ENCODE data around the gene NOP58. TPM values are rescaled to one million over a fixed set of nuclear protein-coding genes. Genes with fewer than 3 reads are reported as not detected.
"Not testable (repeated sequence)": the region's sequence is repeated elsewhere in the genome, so short reads cannot be mapped to it uniquely, and the experiment has no call there.

Gene NOP58
- total RNA-seq, 1 experiment from 2014 or later: 78.4 TPM

GRCh38 chr2:202289394-202290204 is 24.0 kb downstream of the NOP58 start:
- DNase-seq: no peak

DNA sequence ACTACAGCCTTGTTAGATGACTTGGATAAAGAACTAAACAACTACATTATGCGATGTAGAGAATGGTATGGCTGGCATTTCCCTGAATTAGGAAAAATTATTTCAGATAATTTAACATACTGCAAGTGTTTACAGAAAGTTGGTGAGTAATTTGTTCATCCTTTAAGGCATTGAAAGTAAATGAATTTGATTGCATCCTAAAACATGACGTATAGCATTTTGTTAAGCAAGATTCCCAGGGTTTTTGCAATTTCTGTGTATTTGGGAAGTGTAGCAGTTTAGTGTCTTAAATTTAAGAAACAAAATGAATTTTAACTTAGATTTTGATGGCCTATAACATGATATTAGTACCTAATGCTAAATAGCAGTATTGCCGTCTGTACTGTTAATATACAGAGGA is 24.8 kb downstream of the NOP58 start:
- no peaks in the 10 kb centered on the region for H3K9me3 ChIP-seq

More at GRCh38 chr2:202289394-202290204, 24.0 kb downstream of the NOP58 start:
- Histone ChIP-seq H3K36me3 (peaks cover 89% of the 10 kb centered on the region), H3K9me3 (no peaks in the 10 kb centered on the region), H3K4me3 (no peak overlapping the region), H3K27me3 (no peaks in the 10 kb centered on the region)

DNA sequence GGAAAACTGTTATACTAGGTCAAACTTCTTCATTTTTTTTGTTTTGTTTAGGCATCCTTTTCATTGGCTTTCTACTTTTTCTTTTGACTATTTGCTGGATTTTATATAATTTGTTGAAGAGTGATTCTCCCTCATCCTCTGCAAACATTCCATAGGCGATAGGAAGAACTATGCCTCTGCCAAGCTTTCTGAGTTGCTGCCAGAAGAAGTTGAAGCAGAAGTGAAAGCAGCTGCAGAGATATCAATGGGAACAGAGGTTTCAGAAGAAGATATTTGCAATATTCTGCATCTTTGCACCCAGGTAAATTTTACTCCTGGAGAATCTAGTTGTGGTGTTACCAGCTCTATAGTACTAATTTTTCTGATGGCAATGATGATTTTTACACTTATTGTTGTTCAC is 25.4 kb downstream of the NOP58 start:
- Histone ChIP-seq H3K36me3 (peaks cover 91% of the 10 kb centered on the region), H3K9me3 (no peaks in the 10 kb centered on the region), H3K27me3 (no peaks in the 10 kb centered on the region), H3K4me3 (no peak overlapping the region)
- no peak for DNase-seq

More for the DNA sequence above, 24.8 kb downstream of the NOP58 start:
- Histone ChIP-seq H3K4me3 (no peak overlapping the region), H3K27me3 (no peaks in the 10 kb centered on the region), H3K36me3 (peaks cover 90% of the 10 kb centered on the region)
- DNase-seq: no peak

DNA sequence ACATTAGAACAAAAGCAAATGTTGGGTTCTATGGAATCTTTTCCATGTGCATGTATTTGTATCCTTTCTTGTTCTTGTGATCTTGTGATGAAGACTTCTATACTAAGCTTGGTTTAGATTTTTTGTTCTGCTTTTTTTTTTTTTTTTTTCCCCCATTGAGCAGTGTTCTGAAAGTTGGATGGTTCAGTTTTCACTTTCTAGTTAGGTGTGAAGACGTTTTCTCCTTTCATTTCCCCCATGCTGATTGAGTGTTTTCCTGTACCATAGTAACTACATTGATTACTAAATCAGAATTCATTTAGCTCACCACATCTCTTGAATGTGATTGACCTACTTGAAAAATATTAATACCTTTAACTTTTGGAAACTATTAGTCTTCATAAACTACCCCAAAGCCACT is 34.1 kb downstream of the NOP58 start:
- Histone ChIP-seq H3K36me3 (peaks cover 94% of the 10 kb centered on the region), H3K27me3 (no peaks in the 10 kb centered on the region), H3K4me3 (no peak overlapping the region), H3K9me3 (no peaks in the 10 kb centered on the region)
- DNase-seq: no peak

DNA sequence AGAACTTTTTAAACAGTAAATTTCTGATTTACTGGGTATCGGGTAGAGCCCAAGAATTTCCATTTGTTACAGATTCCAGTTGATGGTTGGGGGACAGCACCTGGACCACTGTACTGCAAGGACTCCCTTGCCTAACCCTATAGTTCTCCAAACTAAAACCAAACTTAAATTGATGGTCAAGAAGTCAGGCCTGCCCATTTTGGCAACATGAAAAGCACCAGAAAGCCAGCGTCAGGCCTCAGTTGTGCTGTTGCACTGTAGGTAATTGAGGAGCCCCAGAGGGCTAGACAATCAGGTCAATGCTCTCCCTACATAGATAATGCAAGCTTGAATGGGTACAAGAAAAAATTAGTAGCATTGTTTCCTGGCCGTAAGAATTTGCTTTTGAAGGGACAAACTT is 40.5 kb downstream of the NOP58 start:
- DNase-seq: no peak
- H3K36me3 ChIP-seq: peaks cover 83% of the 10 kb centered on the region
- H3K9me3 ChIP-seq: no peaks in the 10 kb centered on the region
- H3K27me3 ChIP-seq: no peaks in the 10 kb centered on the region
- H3K4me3 ChIP-seq: no peak overlapping the region

- peaks cover 75% of the 10 kb centered on the region for H3K36me3 ChIP-seq
Observed at GRCh38 chr2:202307690-202308089, 42.1 kb downstream of the NOP58 start.

DNA sequence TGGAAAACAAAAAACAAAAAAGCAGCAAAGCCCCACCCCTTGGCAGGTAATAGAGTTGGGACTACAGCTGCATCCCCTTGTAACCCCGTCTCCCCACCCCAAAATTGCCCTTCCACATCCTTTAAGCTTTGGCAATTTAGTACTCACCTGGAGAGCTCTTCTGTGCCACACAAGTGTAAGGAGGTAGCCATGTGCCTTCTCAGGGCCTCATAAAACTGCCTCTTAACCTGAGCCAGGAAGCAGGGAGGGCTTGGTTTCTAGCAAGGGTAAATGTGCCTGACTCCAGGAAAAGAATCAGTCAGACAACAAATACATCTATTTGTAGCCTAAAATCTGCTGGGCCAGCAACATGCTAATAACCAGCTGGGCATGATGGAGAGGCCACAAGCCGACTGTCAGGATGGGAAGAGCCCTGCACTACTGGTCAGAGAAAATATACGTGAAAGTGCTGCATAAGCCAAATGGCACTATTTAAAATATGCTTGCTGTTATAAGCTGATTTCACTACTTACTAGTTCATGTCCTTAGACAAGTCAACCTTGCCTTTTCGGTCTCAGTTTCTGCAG is 46.3 kb downstream of the NOP58 start:
- no peak for DNase-seq
- Histone ChIP-seq H3K36me3 (peaks cover 33% of the 10 kb centered on the region), H3K4me3 (no peak overlapping the region), H3K9me3 (no peaks in the 10 kb centered on the region), H3K27me3 (no peaks in the 10 kb centered on the region)

More at GRCh38 chr2:202307690-202308089, 42.1 kb downstream of the NOP58 start:
- DNase-seq: no peak
- no peaks in the 10 kb centered on the region for H3K9me3 ChIP-seq
- H3K4me3 ChIP-seq: no peak overlapping the region
- no peaks in the 10 kb centered on the region for H3K27me3 ChIP-seq

GRCh38 chr2:202314116-202314515 is 48.6 kb downstream of the NOP58 start:
- no peak for DNase-seq
- Histone ChIP-seq H3K27me3 (no peaks in the 10 kb centered on the region), H3K9me3 (no peaks in the 10 kb centered on the region), H3K4me3 (no peak overlapping the region), H3K36me3 (peaks cover 15% of the 10 kb centered on the region)

DNA sequence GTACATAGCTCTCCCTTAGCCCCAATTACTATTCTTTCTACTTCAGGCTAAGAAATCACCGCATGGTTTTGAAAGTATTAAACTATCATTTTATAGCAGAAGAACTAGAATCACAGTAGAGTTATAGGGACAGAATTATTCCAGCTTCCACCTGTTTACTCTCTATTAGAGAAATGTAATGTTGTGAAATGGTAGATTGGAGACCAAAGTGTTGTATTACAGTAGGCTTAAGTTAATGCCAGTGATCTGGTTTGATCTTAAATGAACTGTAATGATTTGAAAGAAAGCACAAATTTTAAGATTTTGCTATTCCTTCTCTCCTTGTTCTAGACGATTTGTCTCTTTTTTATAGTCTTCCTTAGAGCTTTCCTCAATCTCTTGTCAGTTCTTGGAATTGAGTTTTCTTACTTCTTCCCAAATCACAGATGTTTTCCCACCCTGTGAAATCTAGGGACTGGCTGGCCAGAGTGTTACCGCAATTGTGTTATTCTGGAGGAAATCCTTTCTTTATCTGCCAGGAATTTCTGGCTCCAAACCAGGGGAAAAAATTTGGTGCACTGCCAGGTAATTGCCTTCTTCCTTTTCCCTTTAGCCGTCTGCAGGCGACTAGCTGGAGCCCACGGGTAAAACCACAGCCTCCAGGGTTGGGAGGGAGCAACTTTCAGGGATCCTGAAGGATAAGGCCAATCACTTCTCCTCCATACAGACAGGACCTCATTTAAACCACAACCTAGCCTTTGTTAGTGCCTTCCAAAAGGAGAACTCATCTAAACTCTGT is 51.7 kb downstream of the NOP58 start:
- Histone ChIP-seq H3K9me3 (no peaks in the 10 kb centered on the region), H3K4me3 (no peak overlapping the region), H3K27me3 (no peaks in the 10 kb centered on the region), H3K36me3 (no peaks in the 10 kb centered on the region; the same call in 1 of the 2 replicates)
- DNase-seq: peak; percentile 73

DNA sequence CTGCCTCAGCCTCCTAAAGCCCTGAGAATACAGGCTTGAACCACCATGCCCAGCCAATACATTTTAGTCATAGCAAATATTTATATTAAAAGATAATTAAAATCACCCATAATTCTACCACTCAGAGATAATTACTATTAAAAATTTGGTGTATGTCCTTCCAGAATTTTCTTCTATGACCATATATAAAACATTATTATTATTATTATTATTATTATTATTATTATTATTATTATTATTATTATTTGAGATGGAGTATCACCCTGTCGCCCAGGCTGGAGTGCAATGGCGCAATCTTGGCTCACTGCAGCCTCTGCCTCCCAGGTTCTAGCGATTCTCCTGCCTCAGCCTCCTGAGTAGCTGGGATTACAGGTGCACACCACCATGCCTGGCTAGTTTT is 54.8 kb downstream of the NOP58 start:
- H3K4me3 ChIP-seq, H3K9me3 ChIP-seq, H3K36me3 ChIP-seq, H3K27me3 ChIP-seq, DNase-seq: not testable (repeated sequence)

DNA sequence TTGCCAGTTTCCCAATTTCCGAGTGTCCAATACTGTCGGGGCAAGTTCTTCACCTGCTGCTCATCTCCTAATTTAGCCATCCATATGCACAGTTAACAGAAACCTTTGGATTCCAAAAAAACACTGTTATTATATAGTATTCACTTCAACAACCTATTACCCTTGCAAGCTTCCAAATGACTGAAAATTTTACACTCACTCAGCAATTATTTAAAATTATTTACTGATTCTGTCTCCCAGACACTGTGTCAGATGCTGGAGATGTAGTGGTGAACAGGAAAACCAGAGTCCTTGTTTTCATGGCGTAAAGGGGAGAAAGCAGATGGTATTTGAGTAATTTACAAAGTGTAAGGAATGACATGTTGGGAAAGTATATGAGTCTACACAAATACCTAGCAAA is 56.9 kb downstream of the NOP58 start:
- Histone ChIP-seq H3K9me3 (no peaks in the 10 kb centered on the region), H3K36me3 (no peaks in the 10 kb centered on the region), H3K27me3 (no peaks in the 10 kb centered on the region), H3K4me3 (no peak overlapping the region)
- DNase-seq: no peak

GRCh38 chr2:202327858-202328257 is 62.3 kb downstream of the NOP58 start:
- Histone ChIP-seq H3K27me3 (no peaks in the 10 kb centered on the region), H3K4me3 (no peak overlapping the region), H3K9me3 (no peaks in the 10 kb centered on the region), H3K36me3 (no peaks in the 10 kb centered on the region)
- DNase-seq: no peak

- no peak overlapping the region for H3K4me3 ChIP-seq
- H3K36me3 ChIP-seq: no peaks in the 10 kb centered on the region
- H3K9me3 ChIP-seq: no peaks in the 10 kb centered on the region
- no peak for DNase-seq
- H3K27me3 ChIP-seq: no peaks in the 10 kb centered on the region
Observed at GRCh38 chr2:202335791-202336467, 70.4 kb downstream of the NOP58 start.

DNA sequence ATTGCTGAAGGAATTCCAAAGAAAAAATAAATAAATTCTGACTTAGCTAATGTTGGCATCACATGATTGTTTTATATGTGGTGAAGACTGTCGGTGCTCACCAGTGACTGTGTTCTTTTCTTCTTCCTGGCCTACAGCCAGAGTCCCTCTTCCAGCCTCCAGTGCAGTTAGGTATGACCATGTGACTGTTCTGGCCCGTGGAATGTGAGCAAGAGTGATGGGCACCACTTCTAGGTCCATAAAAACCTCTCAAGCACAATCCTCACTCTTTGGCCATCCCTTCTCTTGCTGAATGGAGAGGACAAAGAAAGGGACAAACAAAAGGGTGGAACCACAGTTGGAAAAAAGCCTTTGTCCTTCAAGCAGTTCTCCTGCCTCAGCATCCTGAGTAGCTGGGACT is 71.6 kb downstream of the NOP58 start:
- H3K36me3 ChIP-seq: no peaks in the 10 kb centered on the region
- no peak for DNase-seq
- no peaks in the 10 kb centered on the region for H3K9me3 ChIP-seq
- no peaks in the 10 kb centered on the region for H3K27me3 ChIP-seq
- no peak overlapping the region for H3K4me3 ChIP-seq

DNA sequence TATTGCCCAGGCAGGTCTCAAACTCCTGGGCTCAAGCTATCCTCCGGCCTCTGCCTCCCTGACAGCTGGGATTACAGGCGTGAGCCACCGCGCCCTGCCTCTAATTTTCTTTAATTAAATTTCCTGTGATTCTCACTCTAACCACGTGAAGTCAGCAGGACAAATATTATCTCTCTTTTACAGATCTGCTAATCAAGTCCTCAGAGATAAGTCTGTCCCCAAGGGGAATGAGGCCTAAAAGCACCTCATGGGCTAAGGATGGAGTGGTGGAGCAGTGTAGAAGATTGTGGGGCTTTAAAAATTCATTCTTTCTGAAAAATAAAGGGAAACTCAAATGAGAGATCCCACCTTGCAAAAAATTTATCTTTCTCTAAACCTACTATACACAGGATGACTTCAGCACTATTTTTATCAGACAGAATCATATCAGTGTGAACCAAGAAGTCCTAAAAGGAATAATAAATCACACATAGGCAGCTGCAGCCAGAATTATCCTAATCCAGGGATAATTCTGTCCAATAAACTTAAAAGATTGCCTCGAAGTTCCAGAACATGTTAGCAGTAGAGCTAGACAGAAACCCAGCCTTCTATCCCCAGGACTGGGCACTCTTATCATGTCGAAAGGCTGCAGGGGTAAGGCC is 72.3 kb downstream of the NOP58 start:
- H3K36me3 ChIP-seq: no peaks in the 10 kb centered on the region
- H3K9me3 ChIP-seq: no peaks in the 10 kb centered on the region
- no peak for DNase-seq
- no peak overlapping the region for H3K4me3 ChIP-seq
- no peaks in the 10 kb centered on the region for H3K27me3 ChIP-seq

DNA sequence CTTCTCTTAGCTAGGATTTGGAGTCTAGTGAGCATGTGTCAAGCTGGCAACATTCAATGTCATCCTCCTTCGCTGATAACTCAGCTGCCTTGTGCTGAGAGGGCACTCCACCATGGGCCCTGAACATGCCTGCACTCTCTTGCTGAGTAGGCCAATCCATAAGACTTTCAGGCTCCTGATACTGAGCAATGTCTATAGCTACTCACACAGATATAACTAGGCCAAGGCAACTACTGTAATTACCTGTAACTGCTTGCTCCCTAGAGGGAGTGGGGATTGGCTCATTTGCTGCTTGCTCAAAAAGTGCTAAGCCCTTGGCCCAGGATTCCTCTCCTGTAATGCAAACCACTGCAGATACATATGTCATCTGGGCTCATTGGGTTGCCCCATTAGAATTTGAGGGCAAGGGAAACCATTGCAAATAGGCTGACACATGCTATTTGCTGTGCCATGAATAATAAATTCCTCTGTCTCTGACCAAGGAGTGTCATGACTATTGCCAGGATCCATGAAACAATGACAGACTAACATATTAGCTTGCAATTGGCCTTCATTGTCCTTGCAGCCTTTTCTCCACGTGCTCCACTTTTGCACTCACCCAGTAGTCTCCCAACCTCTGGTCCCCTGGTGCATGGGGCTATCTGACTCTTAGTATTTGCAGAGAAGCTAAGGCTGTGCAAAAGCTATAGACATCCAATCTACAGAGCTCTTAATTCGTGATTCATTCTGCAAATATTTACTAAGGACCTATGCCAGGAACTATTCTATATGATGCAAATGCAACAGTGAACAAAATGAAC is 73.7 kb downstream of the NOP58 start:
- no peak overlapping the region for H3K4me3 ChIP-seq
- peak; percentile 62 for DNase-seq
- H3K27me3 ChIP-seq: no peaks in the 10 kb centered on the region
- H3K36me3 ChIP-seq: no peaks in the 10 kb centered on the region
- no peaks in the 10 kb centered on the region for H3K9me3 ChIP-seq

Data from MG63 (cell line).